Natural killer cell (primary cell): ENCODE measurements around the gene MYOD1. TPM values are rescaled to one million over a fixed set of nuclear protein-coding genes. Genes with fewer than 3 reads are reported as not detected.

Experiments used
- ATAC-seq, 3 donors: fragments of 150-1000 bp in 2 of 3; fragments of 200-7000 bp in 1 of 3; cut with Tn5 transposase; 1 replicate in 1 of 3; 2 replicates in 2 of 3; pipeline ENCODE4 v1.10.0; 2021; ENCODE audit warnings: mild to moderate bottlenecking in 2 of 3, moderate library complexity in 2 of 3
- DNase-seq, 2 donors: peaks; one replicate each; pipeline versions ENCODE4 v3.0.0 to v3.0.0-alpha.2; 2013 to 2021; ENCODE audit warnings: mixed read lengths in 1 of 2
- H3K27ac ChIP-seq: one replicate; pipeline ENCODE4 v1.5.1; 2013; ENCODE audit warnings: mild to moderate bottlenecking, low read length
- H3K27me3 ChIP-seq: one replicate; pipeline ENCODE4 v1.6.1; 2013; ENCODE audit warnings: low read length; ENCODE audit not compliant: control insufficient read depth, insufficient read depth
- H3K36me3 ChIP-seq: one replicate; pipeline ENCODE4 v1.6.1; 2013; ENCODE audit warnings: low read length; ENCODE audit not compliant: control insufficient read depth, insufficient read depth
- H3K4me1 ChIP-seq: one replicate; pipeline ENCODE4 v1.6.1; 2013; ENCODE audit warnings: low read length; ENCODE audit not compliant: control insufficient read depth, insufficient read depth
- H3K4me3 ChIP-seq: one replicate; pipeline ENCODE4 v1.5.1; 2013; ENCODE audit warnings: low read length
- H3K9me3 ChIP-seq: one replicate; pipeline ENCODE4 v1.6.1; 2013; ENCODE audit warnings: low read length; ENCODE audit not compliant: control insufficient read depth, insufficient read depth
- H3K27ac Mint-ChIP-seq, 2 donors: one replicate each; pipeline ENCODE4 v1.8.0; 2022; ENCODE audit warnings: mild to moderate bottlenecking in 2 of 2, mixed read lengths in 2 of 2, moderate library complexity in 1 of 2
- H3K27me3 Mint-ChIP-seq, 2 donors: one replicate each; pipeline ENCODE4 v1.8.0; 2022; ENCODE audit warnings: low read depth in 2 of 2, mixed read lengths in 2 of 2
- H3K36me3 Mint-ChIP-seq: one replicate; pipeline ENCODE4 v1.8.0; 2022; ENCODE audit warnings: mixed read lengths
- H3K4me1 Mint-ChIP-seq, 2 donors: one replicate each; pipeline ENCODE4 v1.8.0; 2022; ENCODE audit warnings: mixed read lengths in 2 of 2
- H3K4me3 Mint-ChIP-seq: one replicate; pipeline ENCODE4 v1.8.0; 2022; ENCODE audit warnings: mild to moderate bottlenecking, moderate library complexity, mixed read lengths
- H3K9me3 Mint-ChIP-seq, 2 donors: one replicate each; pipeline ENCODE4 v1.8.0; 2022; ENCODE audit warnings: mixed read lengths in 2 of 2
- CTCF ChIP-seq: fragments of 200-600 bp; IDR thresholded peaks from one replicate; pipeline ENCODE4 v1.8.0; 2022; ENCODE audit warnings: antibody characterized with exemption
- WGBS: methylation state at CpG from one replicate; pipeline ENCODE4 v1.1.7; 2013; ENCODE audit warnings: missing lambda C conversion rate; ENCODE audit not compliant: insufficient coverage; 5-methylcytosine and 5-hydroxymethylcytosine counted together
- intact Hi-C: fragments of 100-400 bp; cut with micrococcal nuclease; formaldehyde crosslinking; loops from one replicate; pipeline ENCODE4 v1.14.2; 2022
- total RNA-seq, 4 donors: library from RNA; stranded (reverse); fragments of 120-200 nt in 1 of 4; gene quantifications; one replicate each; pipeline versions ENCODE4 v1.2.3 to v1.2.4, GENCODE V29; 2013 to 2022

The MYOD1 gene
- total RNA-seq, 3 donors from 2014 or later (not counting 1 experiment from before 2014, with no cell fraction given) = not detected

- no peak for ATAC-seq
- no peak for DNase-seq
- Mint-ChIP-seq H3K27ac (no peak overlapping the region), H3K36me3 (no peaks in the 10 kb centered on the region), H3K4me1 (no peaks in the 10 kb centered on the region), H3K9me3 (no peaks in the 10 kb centered on the region), H3K27me3 (peaks cover 0 to 22% of the 10 kb centered on the region in 2 donors), H3K4me3 (no peak overlapping the region)
- Histone ChIP-seq H3K27ac (no peak overlapping the region), H3K4me1 (no peaks in the 10 kb centered on the region), H3K36me3 (no peaks in the 10 kb centered on the region), H3K27me3 (no peaks in the 10 kb centered on the region), H3K9me3 (no peaks in the 10 kb centered on the region), H3K4me3 (no peak overlapping the region)
- intact Hi-C loops = no loop called here
- 86% methylated on average over 20 of the region's 20 CpGs for WGBS
- TF ChIP-seq CTCF = no peak
Observed at GRCh38 chr11:17745023-17745772, 25.8 kb downstream of the MYOD1 start.

DNA sequence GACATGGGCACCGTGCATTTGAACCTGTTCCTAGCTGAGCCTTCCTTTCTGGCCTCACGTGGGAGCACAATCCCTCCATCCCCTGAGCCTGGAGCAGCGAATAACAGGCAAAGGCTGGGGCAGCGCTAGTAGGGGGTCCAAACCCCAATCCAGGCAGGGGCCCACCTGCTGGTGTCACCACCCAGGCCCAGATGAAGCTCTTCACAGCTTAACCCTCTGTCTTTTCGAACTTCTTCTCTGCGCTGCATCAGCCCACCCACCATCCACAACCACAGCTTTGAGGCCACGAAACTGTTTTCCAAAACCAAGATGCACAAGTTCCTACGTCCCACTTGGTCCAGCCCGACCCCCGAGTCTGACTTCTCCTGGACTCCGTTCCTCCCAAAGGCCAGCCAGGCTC lies 26.7 kb downstream of the MYOD1 start:
- H3K27ac Mint-ChIP-seq = no peak overlapping the region
- H3K27me3 Mint-ChIP-seq = peaks cover 0 to 20% of the 10 kb centered on the region in 2 donors
- Histone ChIP-seq H3K4me1 (no peaks in the 10 kb centered on the region), H3K27me3 (no peaks in the 10 kb centered on the region), H3K36me3 (no peaks in the 10 kb centered on the region), H3K9me3 (no peaks in the 10 kb centered on the region), H3K27ac (no peak overlapping the region), H3K4me3 (no peak overlapping the region)
- no peak overlapping the region for H3K4me3 Mint-ChIP-seq
- DNase-seq = no peak
- no peak for TF ChIP-seq CTCF
- intact Hi-C loops = no loop called here
- no peaks in the 10 kb centered on the region for H3K36me3 Mint-ChIP-seq
- no peaks in the 10 kb centered on the region for H3K9me3 Mint-ChIP-seq
- no peaks in the 10 kb centered on the region for H3K4me1 Mint-ChIP-seq
- 79% methylated on average over 11 of the region's 11 CpGs for WGBS
- no peak for ATAC-seq

DNA sequence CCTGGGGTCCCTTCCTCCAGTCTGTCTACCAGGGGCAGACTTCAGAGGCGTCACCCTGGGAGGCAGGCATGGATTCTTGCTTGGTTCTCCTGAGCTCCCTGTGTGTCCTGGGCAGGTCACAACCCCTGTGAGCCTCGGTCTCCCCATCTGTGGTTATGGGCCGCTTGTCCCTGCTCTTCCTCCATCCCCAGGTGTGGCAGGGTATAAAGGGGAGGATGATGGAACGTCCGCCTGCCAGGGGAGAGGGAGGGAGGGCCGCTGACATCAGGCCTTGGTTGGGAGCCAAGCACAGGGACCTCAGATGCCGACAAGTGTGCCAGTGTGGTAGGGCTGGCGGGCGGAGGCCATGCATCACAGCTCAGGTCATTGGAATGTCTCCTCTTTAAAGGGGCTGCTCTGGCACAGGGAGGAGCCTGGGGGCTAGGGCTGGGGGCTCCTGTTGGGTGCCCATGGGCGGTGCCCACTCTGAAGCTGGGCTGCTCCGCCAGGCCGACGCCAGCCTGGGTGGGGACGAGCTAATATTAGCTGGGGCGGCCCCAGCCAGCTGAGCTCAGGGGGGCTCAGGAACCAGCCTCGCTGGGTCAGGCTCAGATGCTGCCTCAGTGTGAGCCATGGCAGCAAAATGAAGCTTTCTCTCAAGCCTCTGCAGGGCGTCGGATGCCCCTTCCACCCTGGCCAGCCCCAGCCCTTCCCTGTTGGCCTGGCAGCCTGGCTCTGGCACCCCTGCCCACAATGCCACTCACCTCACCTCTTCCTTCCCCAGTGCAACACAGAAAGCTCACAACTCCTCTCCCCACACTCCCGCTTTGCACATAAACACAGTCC lies 28.0 kb downstream of the MYOD1 start:
- no peak for ATAC-seq
- Mint-ChIP-seq H3K27ac (no peak overlapping the region), H3K4me1 (no peaks in the 10 kb centered on the region), H3K4me3 (no peak overlapping the region), H3K27me3 (peaks cover 3 to 17% of the 10 kb centered on the region in 2 donors), H3K9me3 (no peaks in the 10 kb centered on the region), H3K36me3 (no peaks in the 10 kb centered on the region)
- H3K4me1 ChIP-seq = no peaks in the 10 kb centered on the region
- no peaks in the 10 kb centered on the region for H3K9me3 ChIP-seq
- no peaks in the 10 kb centered on the region for H3K36me3 ChIP-seq
- no peak overlapping the region for H3K27ac ChIP-seq
- no peak for DNase-seq
- no peaks in the 10 kb centered on the region for H3K27me3 ChIP-seq
- TF ChIP-seq CTCF = no peak
- 83% methylated on average over 19 of the region's 19 CpGs for WGBS
- H3K4me3 ChIP-seq = no peak overlapping the region
- intact Hi-C loops = no loop called here
